K562 (cell line): ENCODE data around the gene CCDC71L. TPM values are rescaled to one million over a fixed set of nuclear protein-coding genes. Genes with fewer than 3 reads are reported as not detected.
A peak's percentile ranks its signal among the peaks of the same experiment; 100 is the strongest.

ENCODE experiments used
- CCAR2 ChIP-seq: fragments of 200-400 bp; formaldehyde crosslinking; IDR thresholded peaks from 2 replicates; pipeline ENCODE4 v1.6.1; 2017; ENCODE audit warnings: mild to moderate bottlenecking, low read depth, low read length
- CHD2 ChIP-seq: IDR thresholded peaks from 2 replicates; pipeline ENCODE4 v1.6.1; 2011; ENCODE audit warnings: low read depth, low read length
- KHSRP ChIP-seq: fragments of 450-650 bp; IDR thresholded peaks from 2 replicates; pipeline ENCODE4 v1.6.1; 2017
- PYGO2 ChIP-seq: fragments of 450-650 bp; IDR thresholded peaks from 2 replicates; pipeline ENCODE4 v1.6.1; 2016; ENCODE audit warnings: mild to moderate bottlenecking, missing genetic modification characterization, moderate library complexity, missing compliant biosample characterization
- TFAM ChIP-seq: fragments of 250-450 bp; sonication (Bioruptor Pico); conservative IDR thresholded peaks from 2 replicates; pipeline ENCODE4 v1.5.0; 2021; ENCODE audit warnings: mild to moderate bottlenecking, moderate library complexity
- U2AF2 ChIP-seq: fragments of 200-400 bp; formaldehyde crosslinking; optimal IDR thresholded peaks from 2 replicates; pipeline ENCODE3; 2017; ENCODE audit warnings: low read depth, mild to moderate bottlenecking, low read length
- YY1 ChIP-seq, 3 experiments: IDR thresholded peaks; 2 replicates each; pipeline ENCODE4 v1.6.1; 2011; ENCODE audit warnings: low read length in 2 of 3, mild to moderate bottlenecking in 2 of 3, moderate library complexity in 2 of 3, borderline replicate concordance in 1 of 3, control low read depth in 1 of 3, low read depth in 1 of 3; ENCODE audit not compliant: insufficient read depth in 3 of 3, insufficient replicate concordance in 2 of 3, control insufficient read depth in 1 of 3, insufficient read length in 1 of 3; ENCODE audit errors: extremely low read depth in 1 of 3
- ZNF121 ChIP-seq: sonication (generic); formaldehyde crosslinking; conservative IDR thresholded peaks from 2 replicates; pipeline ENCODE4 v1.8.0; 2022; ENCODE audit warnings: missing genetic modification reagents
- ZNF175 ChIP-seq: fragments of 200-800 bp; sonication (Bioruptor generic); IDR thresholded peaks from 2 replicates; pipeline ENCODE4 v1.6.1; 2016; ENCODE audit warnings: low read depth, mild to moderate bottlenecking, missing genetic modification characterization, missing compliant biosample characterization
- ZNF224 ChIP-seq: sonication (generic); formaldehyde crosslinking; IDR thresholded peaks from 2 replicates; pipeline ENCODE4 v1.8.0; 2022; ENCODE audit warnings: mild to moderate bottlenecking, missing genetic modification reagents
- ZNF707 ChIP-seq: fragments of 250-450 bp; sonication (Bioruptor Pico); conservative IDR thresholded peaks from 2 replicates; pipeline ENCODE4 v1.8.0; 2022; ENCODE audit warnings: inconsistent platforms, mild to moderate bottlenecking, moderate library complexity
- polyA plus RNA-seq, 8 experiments: library from polyadenylated mRNA; depleted of rRNA in 4 of 8; stranded (reverse) in 5 of 8; unstranded in 3 of 8; fragments of >200 nt; fragmentation: Nextera tagmentation in 2 of 8; fragmentation: Illumina TruSeq in 1 of 8; extraction: Ambion mirVana in 2 of 8; extraction: Trizol in 1 of 8; gene quantifications; 2 replicates each; pipeline versions ENCODE4 v1.2.1 to v1.2.3, GENCODE V29; 2011 to 2014; ENCODE audit warnings: inconsistent platforms in 1 of 8, missing spikeins in 1 of 8
- total RNA-seq, 7 experiments: library from RNA; depleted of rRNA in 6 of 7; stranded (reverse); fragments of >200 nt in 6 of 7; fragmentation: Illumina TruSeq in 2 of 7; extraction: Trizol in 2 of 7; gene quantifications; 2 replicates each; pipeline versions ENCODE4 v1.2.1 to v1.2.3, GENCODE V29; 2011 to 2021; ENCODE audit warnings: low replicate concordance in 1 of 7
- TF ChIP-seq, protein P1 (sequence below): fragments of 450-650 bp; formaldehyde crosslinking; conservative IDR thresholded peaks from 2 replicates; pipeline ENCODE4 v1.4.0; 2022; ENCODE audit warnings: mild to moderate bottlenecking, missing genetic modification characterization
- TF ChIP-seq, protein P2 (sequence below), 2 experiments: fragments of 450-650 bp in 1 of 2; IDR thresholded peaks; 2 replicates each; pipeline ENCODE4 v1.6.1; 2011 to 2017; ENCODE audit warnings: low read depth in 2 of 2, antibody characterized with exemption in 1 of 2, borderline replicate concordance in 1 of 2, low read length in 1 of 2, mild to moderate bottlenecking in 1 of 2, mixed read lengths in 1 of 2; ENCODE audit not compliant: control insufficient read depth in 1 of 2
- TF ChIP-seq, protein P3 (sequence below), 2 experiments: fragments of 450-650 bp; IDR thresholded peaks; 2 replicates each; pipeline ENCODE4 v1.6.1; 2016
- TF ChIP-seq, protein P4 (sequence below): sonication (generic); formaldehyde crosslinking; IDR thresholded peaks from 2 replicates; pipeline ENCODE4 v1.8.0; 2022; ENCODE audit warnings: mild to moderate bottlenecking, low read depth, missing genetic modification reagents
- TF ChIP-seq, protein P5 (sequence below): fragments of 250-450 bp; sonication (Bioruptor Pico); IDR thresholded peaks from 2 replicates; pipeline ENCODE4 v1.8.0; 2021; ENCODE audit warnings: moderate library complexity, mild to moderate bottlenecking, inconsistent platforms

CCDC71L gene
- total and polyA plus RNA-seq, 9 of the 15 experiments (the other 6 are each of a cell fraction or from before 2014, with no cell fraction given): 5.7 to 108 (median 25.4) TPM

DNA sequence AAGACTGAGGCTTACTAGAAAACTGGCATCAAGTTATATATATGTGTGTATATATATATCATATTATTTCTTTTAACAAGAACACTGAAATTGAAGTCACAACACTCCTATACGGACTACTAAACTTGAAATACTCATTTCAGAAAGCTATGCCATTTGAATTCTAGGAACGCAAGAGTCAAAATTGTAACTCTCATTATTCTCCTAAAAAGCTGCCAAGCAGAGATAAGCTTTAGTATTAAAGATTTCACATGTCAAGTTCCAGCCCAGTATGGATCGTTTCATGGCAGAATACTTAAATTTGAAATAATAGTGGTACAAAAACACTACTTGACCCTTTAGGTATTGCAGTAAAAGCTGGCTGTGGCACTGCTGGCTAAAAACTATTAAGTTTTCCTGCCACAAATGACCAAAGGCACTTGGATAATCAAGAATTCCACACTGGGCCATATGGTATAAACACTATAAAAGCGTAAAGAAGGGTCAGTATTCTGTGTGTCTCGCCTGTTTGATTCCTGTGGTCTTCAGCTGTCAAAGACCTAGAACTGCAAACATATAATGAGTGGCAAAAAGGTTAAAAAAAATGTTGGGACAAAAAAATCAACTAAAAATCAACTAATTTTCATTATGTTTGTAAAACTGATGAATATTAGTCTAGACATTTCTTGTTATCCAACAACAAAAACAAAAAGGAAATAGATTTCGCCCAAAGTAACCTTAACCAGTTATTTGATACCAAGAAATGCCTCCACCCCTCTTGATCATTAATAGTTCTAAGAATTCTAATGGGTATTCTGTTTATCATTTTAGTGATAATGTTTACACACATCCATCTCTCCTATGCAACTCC lies 2.4 kb downstream of the CCDC71L start (continued):
- TF ChIP-seq, protein P1, sequence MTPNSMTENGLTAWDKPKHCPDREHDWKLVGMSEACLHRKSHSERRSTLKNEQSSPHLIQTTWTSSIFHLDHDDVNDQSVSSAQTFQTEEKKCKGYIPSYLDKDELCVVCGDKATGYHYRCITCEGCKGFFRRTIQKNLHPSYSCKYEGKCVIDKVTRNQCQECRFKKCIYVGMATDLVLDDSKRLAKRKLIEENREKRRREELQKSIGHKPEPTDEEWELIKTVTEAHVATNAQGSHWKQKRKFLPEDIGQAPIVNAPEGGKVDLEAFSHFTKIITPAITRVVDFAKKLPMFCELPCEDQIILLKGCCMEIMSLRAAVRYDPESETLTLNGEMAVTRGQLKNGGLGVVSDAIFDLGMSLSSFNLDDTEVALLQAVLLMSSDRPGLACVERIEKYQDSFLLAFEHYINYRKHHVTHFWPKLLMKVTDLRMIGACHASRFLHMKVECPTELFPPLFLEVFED (CRISPR knock-in tag): no peak
- TF ChIP-seq, protein P2, sequence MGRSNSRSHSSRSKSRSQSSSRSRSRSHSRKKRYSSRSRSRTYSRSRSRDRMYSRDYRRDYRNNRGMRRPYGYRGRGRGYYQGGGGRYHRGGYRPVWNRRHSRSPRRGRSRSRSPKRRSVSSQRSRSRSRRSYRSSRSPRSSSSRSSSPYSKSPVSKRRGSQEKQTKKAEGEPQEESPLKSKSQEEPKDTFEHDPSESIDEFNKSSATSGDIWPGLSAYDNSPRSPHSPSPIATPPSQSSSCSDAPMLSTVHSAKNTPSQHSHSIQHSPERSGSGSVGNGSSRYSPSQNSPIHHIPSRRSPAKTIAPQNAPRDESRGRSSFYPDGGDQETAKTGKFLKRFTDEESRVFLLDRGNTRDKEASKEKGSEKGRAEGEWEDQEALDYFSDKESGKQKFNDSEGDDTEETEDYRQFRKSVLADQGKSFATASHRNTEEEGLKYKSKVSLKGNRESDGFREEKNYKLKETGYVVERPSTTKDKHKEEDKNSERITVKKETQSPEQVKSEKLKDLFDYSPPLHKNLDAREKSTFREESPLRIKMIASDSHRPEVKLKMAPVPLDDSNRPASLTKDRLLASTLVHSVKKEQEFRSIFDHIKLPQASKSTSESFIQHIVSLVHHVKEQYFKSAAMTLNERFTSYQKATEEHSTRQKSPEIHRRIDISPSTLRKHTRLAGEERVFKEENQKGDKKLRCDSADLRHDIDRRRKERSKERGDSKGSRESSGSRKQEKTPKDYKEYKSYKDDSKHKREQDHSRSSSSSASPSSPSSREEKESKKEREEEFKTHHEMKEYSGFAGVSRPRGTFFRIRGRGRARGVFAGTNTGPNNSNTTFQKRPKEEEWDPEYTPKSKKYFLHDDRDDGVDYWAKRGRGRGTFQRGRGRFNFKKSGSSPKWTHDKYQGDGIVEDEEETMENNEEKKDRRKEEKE (IDR thresholded peaks at IDR 0.05; ENCODE audit: borderline replicate concordance in 1 of 2, control insufficient read depth in 1 of 2, low read depth in 2 of 2, low read length in 1 of 2): no peak
- no peak for TF ChIP-seq CHD2
- no peak for TF ChIP-seq ZNF707 (CRISPR knock-in tag)
- TF ChIP-seq, protein P3, sequence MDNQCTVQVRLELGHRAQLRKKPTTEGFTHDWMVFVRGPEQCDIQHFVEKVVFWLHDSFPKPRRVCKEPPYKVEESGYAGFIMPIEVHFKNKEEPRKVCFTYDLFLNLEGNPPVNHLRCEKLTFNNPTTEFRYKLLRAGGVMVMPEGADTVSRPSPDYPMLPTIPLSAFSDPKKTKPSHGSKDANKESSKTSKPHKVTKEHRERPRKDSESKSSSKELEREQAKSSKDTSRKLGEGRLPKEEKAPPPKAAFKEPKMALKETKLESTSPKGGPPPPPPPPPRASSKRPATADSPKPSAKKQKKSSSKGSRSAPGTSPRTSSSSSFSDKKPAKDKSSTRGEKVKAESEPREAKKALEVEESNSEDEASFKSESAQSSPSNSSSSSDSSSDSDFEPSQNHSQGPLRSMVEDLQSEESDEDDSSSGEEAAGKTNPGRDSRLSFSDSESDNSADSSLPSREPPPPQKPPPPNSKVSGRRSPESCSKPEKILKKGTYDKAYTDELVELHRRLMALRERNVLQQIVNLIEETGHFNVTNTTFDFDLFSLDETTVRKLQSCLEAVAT (IDR thresholded peaks at IDR 0.05): peak; percentile 90 to 95
- TF ChIP-seq ZNF121 (CRISPR knock-in tag): no peak
- TF ChIP-seq KHSRP: no peak
- no peak for TF ChIP-seq CCAR2
- no peak for TF ChIP-seq YY1 (IDR thresholded peaks at IDR 0.05; ENCODE audit: borderline replicate concordance in 1 of 3, control insufficient read depth in 1 of 3, extremely low read depth in 1 of 3, insufficient read depth in 3 of 3, insufficient read length in 1 of 3, insufficient replicate concordance in 2 of 3, low read depth in 1 of 3, low read length in 2 of 3)
- TF ChIP-seq ZNF175: peak; percentile 34; the same call in 1 of the 2 replicates
- no peak for TF ChIP-seq PYGO2 (tag)
- no peak for TF ChIP-seq ZNF224 (CRISPR knock-in tag)
- TF ChIP-seq, protein P4, sequence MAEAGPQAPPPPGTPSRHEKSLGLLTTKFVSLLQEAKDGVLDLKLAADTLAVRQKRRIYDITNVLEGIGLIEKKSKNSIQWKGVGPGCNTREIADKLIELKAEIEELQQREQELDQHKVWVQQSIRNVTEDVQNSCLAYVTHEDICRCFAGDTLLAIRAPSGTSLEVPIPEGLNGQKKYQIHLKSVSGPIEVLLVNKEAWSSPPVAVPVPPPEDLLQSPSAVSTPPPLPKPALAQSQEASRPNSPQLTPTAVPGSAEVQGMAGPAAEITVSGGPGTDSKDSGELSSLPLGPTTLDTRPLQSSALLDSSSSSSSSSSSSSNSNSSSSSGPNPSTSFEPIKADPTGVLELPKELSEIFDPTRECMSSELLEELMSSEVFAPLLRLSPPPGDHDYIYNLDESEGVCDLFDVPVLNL (CRISPR knock-in tag): no peak
- TF ChIP-seq, protein P5, sequence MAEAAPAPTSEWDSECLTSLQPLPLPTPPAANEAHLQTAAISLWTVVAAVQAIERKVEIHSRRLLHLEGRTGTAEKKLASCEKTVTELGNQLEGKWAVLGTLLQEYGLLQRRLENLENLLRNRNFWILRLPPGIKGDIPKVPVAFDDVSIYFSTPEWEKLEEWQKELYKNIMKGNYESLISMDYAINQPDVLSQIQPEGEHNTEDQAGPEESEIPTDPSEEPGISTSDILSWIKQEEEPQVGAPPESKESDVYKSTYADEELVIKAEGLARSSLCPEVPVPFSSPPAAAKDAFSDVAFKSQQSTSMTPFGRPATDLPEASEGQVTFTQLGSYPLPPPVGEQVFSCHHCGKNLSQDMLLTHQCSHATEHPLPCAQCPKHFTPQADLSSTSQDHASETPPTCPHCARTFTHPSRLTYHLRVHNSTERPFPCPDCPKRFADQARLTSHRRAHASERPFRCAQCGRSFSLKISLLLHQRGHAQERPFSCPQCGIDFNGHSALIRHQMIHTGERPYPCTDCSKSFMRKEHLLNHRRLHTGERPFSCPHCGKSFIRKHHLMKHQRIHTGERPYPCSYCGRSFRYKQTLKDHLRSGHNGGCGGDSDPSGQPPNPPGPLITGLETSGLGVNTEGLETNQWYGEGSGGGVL: no peak
- no peak for TF ChIP-seq U2AF2
- no peak for TF ChIP-seq TFAM (CRISPR knock-in tag)
